ENCODE results near the gene UBLCP1. TPM values are rescaled to one million over a fixed set of nuclear protein-coding genes. Genes with fewer than 3 reads are reported as not detected.

The UBLCP1 gene
- total RNA-seq, 2 experiments from 2014 or later, result 21.4 to 31.0 TPM

DNA sequence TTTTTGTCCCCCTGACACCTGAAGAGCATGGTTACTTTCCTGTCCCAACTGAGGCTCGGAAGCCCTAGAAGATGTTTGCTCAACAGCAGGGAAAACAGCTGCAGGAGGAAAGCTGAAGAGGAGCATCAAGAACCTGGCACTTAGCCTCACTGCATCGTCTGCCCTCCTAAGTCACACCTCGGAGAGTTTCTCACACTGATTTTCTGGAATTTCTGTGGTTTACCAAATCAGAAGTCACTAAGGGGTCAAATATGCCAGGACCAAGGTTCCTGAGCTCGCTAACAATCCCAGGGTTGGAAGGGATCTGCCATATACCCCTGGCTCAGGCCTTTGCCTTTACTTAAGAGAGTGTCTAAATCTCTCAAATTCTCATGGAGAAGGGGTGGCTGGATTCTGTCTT lies 61.9 kb downstream of the UBLCP1 start:
- H3K27ac Mint-ChIP-seq, result no peak overlapping the region
- H3K4me3 Mint-ChIP-seq, result no peak overlapping the region
- ATAC-seq (no peak), DNase-seq (no peak)
- peaks cover 48% of the 10 kb centered on the region for H3K27me3 Mint-ChIP-seq
- no peaks in the 10 kb centered on the region for H3K4me1 Mint-ChIP-seq
- no peaks in the 10 kb centered on the region for H3K9me3 Mint-ChIP-seq (ENCODE audit: low read depth)
- no peaks in the 10 kb centered on the region for H3K36me3 Mint-ChIP-seq
- CTCF ChIA-PET, result interaction anchor here (0.6 to 2.2 kb wide), 3 partner anchors 18 to 751 kb away, joined by 3 to 6 read pairs (median 3); no protein-coding TSS in a partner anchor

DNA sequence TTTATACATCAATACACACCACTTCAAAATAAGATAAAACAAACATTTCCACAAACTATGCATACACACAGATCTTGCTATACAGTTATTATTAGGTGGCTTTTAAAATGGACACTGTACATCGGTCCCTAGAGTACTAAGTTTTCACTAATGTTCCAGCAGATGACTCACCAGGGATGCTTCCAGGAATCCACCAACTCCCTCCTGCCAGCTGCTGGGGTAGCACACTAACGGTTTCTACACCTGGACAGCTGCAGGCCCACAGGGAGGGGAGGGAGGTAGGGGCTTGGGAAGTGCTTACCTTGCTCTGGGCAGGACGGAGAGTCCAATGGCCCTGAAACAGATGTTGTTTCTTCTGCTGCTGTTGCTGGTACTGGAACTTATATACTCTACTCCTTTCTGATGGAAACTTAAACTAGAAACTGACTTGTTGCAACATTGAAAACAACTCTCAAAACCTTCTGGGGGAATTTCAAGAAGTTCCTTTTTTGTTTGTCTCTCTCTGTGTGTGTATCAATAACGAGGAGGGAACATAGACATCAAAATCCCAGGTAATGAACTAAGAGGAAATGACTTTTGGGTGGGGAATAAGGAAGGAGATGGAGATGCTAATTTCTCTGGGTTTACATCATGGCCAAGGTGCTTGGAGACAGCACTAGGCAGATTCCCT lies 67.2 kb downstream of the UBLCP1 start, which contains the start of gene IL12B:
Gene IL12B, minus strand, starts transcription at position 357 of the 670 bp plus-strand sequence. CDS start 3,705 bp downstream, outside the sequence.
- Mint-ChIP-seq H3K27ac (no peak within 1 kb of the TSS), H3K27me3 (peaks cover 63% of the 10 kb centered on the region), H3K4me1 (peaks cover 15% of the 10 kb centered on the region), H3K36me3 (no peaks in the 10 kb centered on the region), H3K9me3 (ENCODE audit: low read depth) (no peaks in the 10 kb centered on the region), H3K4me3 (peak within 1 kb of the TSS; percentile 57)
- DNase-seq, result no peak
- no peak for ATAC-seq
- CTCF ChIA-PET, result no interaction called here

DNA sequence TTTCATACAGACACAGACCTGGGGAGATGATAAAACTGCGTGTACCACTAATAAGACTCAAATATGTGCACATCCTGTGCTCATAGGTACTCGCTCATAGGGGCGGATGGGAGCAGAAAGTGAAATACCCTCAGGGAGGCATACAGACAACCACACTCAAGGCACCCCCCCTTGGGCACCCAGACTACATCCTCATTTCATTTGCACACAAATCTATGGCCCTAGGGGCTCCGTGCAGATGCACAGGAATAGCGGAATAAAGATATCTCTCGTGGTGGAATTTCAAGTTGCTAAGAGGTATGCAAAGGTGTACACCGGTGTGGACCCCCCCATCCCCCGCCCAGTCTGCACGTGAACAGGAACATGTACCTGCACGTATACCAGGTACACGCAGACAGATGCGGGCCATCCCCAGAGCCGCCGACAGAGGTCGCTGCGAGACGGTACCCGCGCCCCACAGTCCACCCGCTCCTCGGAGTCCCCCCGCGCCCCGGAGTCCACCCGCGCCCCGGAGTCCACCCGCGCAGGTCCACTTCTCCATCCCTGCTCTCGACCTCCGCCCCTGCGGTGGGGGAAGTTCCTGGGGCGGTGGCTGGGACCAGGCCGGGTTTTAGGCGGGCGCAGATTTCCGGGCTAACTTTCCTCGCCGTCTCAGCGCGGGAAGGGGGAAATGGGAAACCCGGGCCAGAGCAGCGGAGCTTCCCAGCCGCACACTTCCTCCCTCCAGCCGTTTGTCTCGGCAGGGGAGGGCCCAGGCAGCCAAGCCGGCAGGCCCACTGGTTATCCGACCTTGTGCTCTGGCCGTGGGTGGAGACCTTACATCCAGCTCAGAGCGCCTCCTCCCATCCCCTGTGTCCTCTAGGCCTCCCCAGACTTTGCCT lies 68.2 kb downstream of the UBLCP1 start:
- Mint-ChIP-seq H3K27ac (peak overlapping the region; percentile 44), H3K36me3 (no peaks in the 10 kb centered on the region), H3K4me3 (peak overlapping the region; percentile 57), H3K4me1 (peaks cover 18% of the 10 kb centered on the region), H3K27me3 (peaks cover 59% of the 10 kb centered on the region), H3K9me3 (ENCODE audit: low read depth) (no peaks in the 10 kb centered on the region)
- DNase-seq (peak; percentile 79), ATAC-seq (peak; percentile 93)
- CTCF ChIA-PET, result interaction anchor here (0.9 to 7.0 kb wide), 13 partner anchors 10 to 657 kb away, joined by 3 to 38 read pairs (median 4); no protein-coding TSS in a partner anchor

DNA sequence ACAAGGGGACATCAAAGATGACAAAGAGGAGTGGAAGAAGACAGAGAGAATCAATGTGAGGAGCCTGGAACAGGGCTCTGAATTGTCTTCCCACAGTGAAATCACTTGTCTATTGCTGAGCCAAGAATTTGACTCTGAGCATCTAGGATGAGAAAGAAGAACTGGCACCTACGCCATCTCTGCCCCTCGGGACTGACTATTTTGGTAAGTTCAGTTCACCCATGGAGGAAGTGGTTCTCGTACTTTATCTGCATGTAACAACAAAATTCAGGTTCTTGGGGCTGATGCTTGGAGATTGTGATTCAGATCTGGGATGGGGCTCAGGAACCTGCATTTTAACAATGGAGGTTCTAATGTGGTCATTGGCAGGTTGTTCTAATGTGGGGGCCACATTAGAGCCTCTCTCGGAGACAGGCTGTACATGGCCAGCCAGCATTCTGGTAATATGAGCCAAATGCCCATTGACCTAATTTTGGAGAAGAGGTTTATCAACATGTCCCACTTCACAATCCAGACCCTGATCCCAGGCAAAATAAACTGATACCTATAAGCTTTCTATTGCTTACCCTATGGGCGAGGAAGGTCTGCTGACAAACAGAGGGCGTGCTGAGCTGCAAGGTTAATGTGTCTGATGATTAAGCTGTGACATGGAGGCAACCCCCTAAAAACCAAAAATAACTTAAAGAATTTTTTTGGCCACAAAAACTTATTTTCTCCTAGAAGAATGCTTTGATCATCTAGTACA lies 69.9 kb downstream of the UBLCP1 start:
- Mint-ChIP-seq H3K4me1 (peaks cover 34% of the 10 kb centered on the region), H3K36me3 (peaks cover 1% of the 10 kb centered on the region), H3K9me3 (ENCODE audit: low read depth) (no peaks in the 10 kb centered on the region), H3K27me3 (peaks cover 48% of the 10 kb centered on the region), H3K27ac (no peak overlapping the region), H3K4me3 (no peak overlapping the region)
- no peak for DNase-seq
- CTCF ChIA-PET, result interaction anchor here (1.1 to 7.0 kb wide), 9 partner anchors 11 to 654 kb away, joined by 3 to 38 read pairs (median 4); no protein-coding TSS in a partner anchor
- no peak for ATAC-seq

DNA sequence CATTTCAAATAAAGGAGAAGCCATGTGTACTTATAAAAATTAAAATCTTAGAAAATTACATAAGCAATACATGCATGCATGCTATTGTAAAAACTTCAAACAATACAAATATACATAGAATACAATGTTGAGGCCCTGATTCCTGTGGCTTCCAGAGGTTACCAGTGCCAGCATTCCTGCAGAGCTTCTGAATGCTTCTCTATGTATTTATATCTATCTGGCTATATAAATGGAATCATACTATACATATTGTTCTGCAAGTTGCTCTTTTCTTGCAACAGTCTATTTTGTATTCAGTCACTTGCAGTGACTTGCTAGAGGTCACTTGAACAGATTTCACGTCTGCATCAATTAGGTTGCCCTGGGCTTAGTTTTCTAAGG lies 70.4 kb downstream of the UBLCP1 start:
- Mint-ChIP-seq H3K27ac (no peak overlapping the region), H3K36me3 (peaks cover 4% of the 10 kb centered on the region), H3K27me3 (peaks cover 42% of the 10 kb centered on the region), H3K9me3 (ENCODE audit: low read depth) (no peaks in the 10 kb centered on the region), H3K4me3 (no peak overlapping the region), H3K4me1 (peaks cover 40% of the 10 kb centered on the region)
- ATAC-seq (no peak), DNase-seq (no peak)
- CTCF ChIA-PET, result interaction anchor here (1.1 to 7.0 kb wide), 2 partner anchors 77 to 182 kb away, joined by 6 to 38 read pairs; no protein-coding TSS in a partner anchor

Other genes with a start within 250 kb of the UBLCP1 start
- gene EBF1, start 163.4 kb upstream of the UBLCP1 start, total RNA-seq, result under 1 TPM in 1 of 2 experiments, not detected in 1; 0.54 TPM
- 100 to 1,000 TPM in 1 of 2 experiments, 10 to 100 TPM in 1; 93.9 to 111 TPM for gene RNF145, start 53.7 kb upstream of the UBLCP1 start, total RNA-seq
- under 1 TPM in 1 of 2 experiments, not detected in 1; 0.07 TPM for gene IL12B, start 67.2 kb downstream of the UBLCP1 start, total RNA-seq

Data from activated CD8-positive, alpha-beta memory T cell treated with anti-CD3 and anti-CD28 coated beads, Interleukin-2, amount 10 ng/mL, durations not matched to agents 7 days and 5 days (primary cell).